ENCODE measurements around the gene TMEM218.

DNA sequence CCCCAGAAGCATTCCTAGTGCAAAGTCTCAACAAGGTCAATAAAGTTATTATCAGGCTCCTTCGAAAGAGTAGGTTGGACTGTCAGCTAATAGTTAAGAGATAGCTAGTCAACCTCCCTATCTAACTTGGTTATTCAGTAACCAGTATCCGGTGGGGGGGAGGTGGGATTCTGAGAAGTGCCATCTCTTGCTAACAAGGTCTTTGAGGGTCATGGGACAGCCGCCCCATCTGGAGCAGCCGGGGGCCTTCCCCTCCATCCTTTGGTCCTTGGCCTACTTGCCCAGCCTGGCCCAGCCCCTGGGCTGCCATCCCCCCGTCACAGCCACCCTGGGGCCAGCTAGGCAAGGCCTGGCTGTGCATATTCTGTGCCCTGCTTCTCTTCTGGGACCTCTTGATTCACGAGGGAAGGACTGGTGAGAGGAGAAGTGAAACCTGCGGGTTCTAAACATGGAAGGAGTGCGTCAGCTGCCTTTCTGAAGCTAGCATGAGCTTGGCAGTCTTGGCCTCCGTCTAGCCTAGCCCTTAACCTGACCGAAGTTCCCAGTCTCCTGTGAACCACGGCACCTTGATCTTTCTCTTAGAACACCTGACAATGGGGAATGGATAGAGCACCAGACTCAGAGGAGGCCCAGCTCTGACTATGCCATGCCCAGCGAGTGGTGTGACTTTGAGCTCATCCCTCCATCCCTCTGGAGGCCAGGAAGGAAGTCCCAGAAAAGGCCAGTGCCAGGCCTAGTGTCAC, 39.0 kb downstream of the TMEM218 start:
- TF ChIP-seq, protein P1, sequence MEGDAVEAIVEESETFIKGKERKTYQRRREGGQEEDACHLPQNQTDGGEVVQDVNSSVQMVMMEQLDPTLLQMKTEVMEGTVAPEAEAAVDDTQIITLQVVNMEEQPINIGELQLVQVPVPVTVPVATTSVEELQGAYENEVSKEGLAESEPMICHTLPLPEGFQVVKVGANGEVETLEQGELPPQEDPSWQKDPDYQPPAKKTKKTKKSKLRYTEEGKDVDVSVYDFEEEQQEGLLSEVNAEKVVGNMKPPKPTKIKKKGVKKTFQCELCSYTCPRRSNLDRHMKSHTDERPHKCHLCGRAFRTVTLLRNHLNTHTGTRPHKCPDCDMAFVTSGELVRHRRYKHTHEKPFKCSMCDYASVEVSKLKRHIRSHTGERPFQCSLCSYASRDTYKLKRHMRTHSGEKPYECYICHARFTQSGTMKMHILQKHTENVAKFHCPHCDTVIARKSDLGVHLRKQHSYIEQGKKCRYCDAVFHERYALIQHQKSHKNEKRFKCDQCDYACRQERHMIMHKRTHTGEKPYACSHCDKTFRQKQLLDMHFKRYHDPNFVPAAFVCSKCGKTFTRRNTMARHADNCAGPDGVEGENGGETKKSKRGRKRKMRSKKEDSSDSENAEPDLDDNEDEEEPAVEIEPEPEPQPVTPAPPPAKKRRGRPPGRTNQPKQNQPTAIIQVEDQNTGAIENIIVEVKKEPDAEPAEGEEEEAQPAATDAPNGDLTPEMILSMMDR (IDR thresholded peaks at IDR 0.05) = no peak
- TF ChIP-seq POLR2A (IDR thresholded peaks at IDR 0.05) (no peak), EP300 (IDR thresholded peaks at IDR 0.05) (no peak)
